GM12892 (cell line): ENCODE data around the gene DCTN2.

ENCODE experiments used
- POLR2A ChIP-seq: IDR thresholded peaks from 2 replicates; pipeline ENCODE4 v1.6.1; 2011; ENCODE audit warnings: low read depth, low read length, control low read depth
- POLR2AphosphoS5 ChIP-seq: IDR thresholded peaks from 2 replicates; pipeline ENCODE4 v1.6.1; 2011; ENCODE audit warnings: low read depth, low read length, control low read depth
- TAF1 ChIP-seq: IDR thresholded peaks from 2 replicates; pipeline ENCODE4 v1.6.1; 2011; ENCODE audit warnings: low read depth, mild to moderate bottlenecking, control low read depth, low read length, borderline replicate concordance

- TF ChIP-seq POLR2A: no peak; the same call in 1 of the 2 replicates
- TF ChIP-seq POLR2AphosphoS5: no peak
- no peak for TF ChIP-seq TAF1
These were observed 48.9 kb downstream of the DCTN2 start for GRCh38 chr12:57498132-57498502.
